Esophagus muscularis mucosa (tissue), 4 donors: ENCODE measurements around the gene STON2. TPM values are rescaled to one million over a fixed set of nuclear protein-coding genes. Genes with fewer than 3 reads are reported as not detected.

Experiments
- DNase-seq: peaks from one replicate; pipeline ENCODE4 v3.0.0-alpha.2; 2017; ENCODE audit errors: extremely low spot score
- H3K27ac ChIP-seq, 4 donors: fragments of 200-600 bp; sonication (generic); replicated peaks in 1 of 4; 1 replicate in 3 of 4; 2 replicates in 1 of 4; pipeline ENCODE4 v1.5.1; 2016 to 2019; ENCODE audit warnings: mild to moderate bottlenecking in 1 of 4
- H3K27me3 ChIP-seq, 4 donors: fragments of 200-600 bp; sonication (generic); one replicate each; pipeline versions ENCODE4 v1.5.1 to v1.6.0; 2016 to 2019
- H3K36me3 ChIP-seq, 4 donors: fragments of 200-600 bp; sonication (generic); one replicate each; pipeline ENCODE4 v1.5.1; 2016 to 2019
- H3K4me1 ChIP-seq, 4 donors: fragments of 200-600 bp; sonication (generic); one replicate each; pipeline ENCODE4 v1.5.1; 2016 to 2019
- H3K4me3 ChIP-seq, 4 donors: fragments of 200-600 bp; sonication (generic); 1 replicate in 2 of 4; 2 replicates in 2 of 4; pipeline ENCODE4 v1.5.1; 2016 to 2019; ENCODE audit warnings: mild to moderate bottlenecking in 4 of 4, moderate library complexity in 1 of 4
- H3K9me3 ChIP-seq, 4 donors: fragments of 200-600 bp; sonication (generic); 1 replicate in 3 of 4; 2 replicates in 1 of 4; pipeline ENCODE4 v1.5.1; 2016 to 2019
- EP300 ChIP-seq: sonication (generic); formaldehyde crosslinking; IDR thresholded peaks from one replicate; pipeline ENCODE4 v1.6.1; 2017; ENCODE audit warnings: antibody characterized with exemption
- POLR2A ChIP-seq: fragments of 450-650 bp; IDR thresholded peaks from one replicate; pipeline ENCODE4 v1.6.1; 2017; ENCODE audit warnings: antibody characterized with exemption, moderate library complexity, mild to moderate bottlenecking, low read depth
- POLR2AphosphoS5 ChIP-seq, 2 donors: sonication (generic); formaldehyde crosslinking; IDR thresholded peaks; one replicate each; pipeline ENCODE4 v1.6.1; 2017; ENCODE audit warnings: antibody characterized with exemption in 2 of 2
- WGBS: methylation state at CpG from one replicate; pipeline ENCODE4 v1.1.5; 2018; 5-methylcytosine and 5-hydroxymethylcytosine counted together
- intact Hi-C: fragments of 100-400 bp; cut with DNase I; formaldehyde crosslinking; loops from one replicate; pipeline ENCODE4 v1.15.1; 2023
- total RNA-seq, 4 donors: library from RNA; depleted of rRNA; stranded (reverse); fragments of >200 nt; gene quantifications; one replicate each; pipeline versions ENCODE4 v1.1.0 to v1.2.1, GENCODE V29; 2016
- TF ChIP-seq, protein P1 (sequence below), 3 experiments: fragments of 200-600 bp in 2 of 3; fragments of 450-650 bp in 1 of 3; sonication (generic) in 2 of 3; IDR thresholded peaks; one replicate each; pipeline ENCODE4 v1.5.1; 2017 to 2019; ENCODE audit warnings: antibody characterized with exemption in 3 of 3, mild to moderate bottlenecking in 2 of 3, moderate library complexity in 1 of 3

The STON2 gene
- total RNA-seq, 4 donors from 2014 or later: 7.6 to 9.6 (median 8.8) TPM

DNA sequence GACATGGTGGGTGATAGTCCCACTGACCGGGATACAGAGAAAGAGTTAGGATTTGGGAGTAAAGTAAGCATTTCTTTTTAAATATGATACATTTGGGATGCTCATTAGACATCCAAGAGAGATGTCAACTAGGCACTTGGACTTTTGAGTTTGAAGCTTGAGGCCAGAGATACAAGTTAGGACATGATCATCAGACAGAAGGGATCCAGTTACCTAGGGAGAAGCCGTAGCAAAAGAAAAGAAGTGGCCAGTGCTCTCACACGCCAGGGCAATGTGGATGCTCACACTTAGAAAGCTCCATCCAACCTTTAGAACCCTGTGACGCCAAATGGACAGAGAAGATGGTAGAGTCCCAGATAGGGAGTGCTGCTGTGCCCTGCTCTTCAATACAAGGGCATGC, 14.0 kb upstream of the STON2 start:
- TF ChIP-seq, protein P1, sequence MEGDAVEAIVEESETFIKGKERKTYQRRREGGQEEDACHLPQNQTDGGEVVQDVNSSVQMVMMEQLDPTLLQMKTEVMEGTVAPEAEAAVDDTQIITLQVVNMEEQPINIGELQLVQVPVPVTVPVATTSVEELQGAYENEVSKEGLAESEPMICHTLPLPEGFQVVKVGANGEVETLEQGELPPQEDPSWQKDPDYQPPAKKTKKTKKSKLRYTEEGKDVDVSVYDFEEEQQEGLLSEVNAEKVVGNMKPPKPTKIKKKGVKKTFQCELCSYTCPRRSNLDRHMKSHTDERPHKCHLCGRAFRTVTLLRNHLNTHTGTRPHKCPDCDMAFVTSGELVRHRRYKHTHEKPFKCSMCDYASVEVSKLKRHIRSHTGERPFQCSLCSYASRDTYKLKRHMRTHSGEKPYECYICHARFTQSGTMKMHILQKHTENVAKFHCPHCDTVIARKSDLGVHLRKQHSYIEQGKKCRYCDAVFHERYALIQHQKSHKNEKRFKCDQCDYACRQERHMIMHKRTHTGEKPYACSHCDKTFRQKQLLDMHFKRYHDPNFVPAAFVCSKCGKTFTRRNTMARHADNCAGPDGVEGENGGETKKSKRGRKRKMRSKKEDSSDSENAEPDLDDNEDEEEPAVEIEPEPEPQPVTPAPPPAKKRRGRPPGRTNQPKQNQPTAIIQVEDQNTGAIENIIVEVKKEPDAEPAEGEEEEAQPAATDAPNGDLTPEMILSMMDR (IDR thresholded peaks at IDR 0.05): no peak
- TF ChIP-seq EP300 (no peak), POLR2AphosphoS5 (IDR thresholded peaks at IDR 0.05) (no peak), POLR2A (no peak)
- H3K4me1 ChIP-seq: no peaks in the 10 kb centered on the region
- no peaks in the 10 kb centered on the region for H3K36me3 ChIP-seq
- H3K4me3 ChIP-seq: no peak overlapping the region
- no peaks in the 10 kb centered on the region for H3K27me3 ChIP-seq
- no peak overlapping the region for H3K27ac ChIP-seq
- whole genome bisulfite sequencing: 83% methylated on average over 4 of the region's 4 CpGs
- no peak for DNase-seq
- H3K9me3 ChIP-seq: no peaks in the 10 kb centered on the region
- intact Hi-C loops: no loop called here

- Histone ChIP-seq H3K36me3 (no peaks in the 10 kb centered on the region), H3K9me3 (no peaks in the 10 kb centered on the region), H3K27ac (no peak overlapping the region), H3K4me1 (no peaks in the 10 kb centered on the region), H3K4me3 (no peak overlapping the region), H3K27me3 (no peaks in the 10 kb centered on the region)
- intact Hi-C loops: no loop called here
- WGBS: 62% methylated on average over 19 of the region's 19 CpGs
- DNase-seq: no peak
- TF ChIP-seq POLR2A (no peak), EP300 (no peak), POLR2AphosphoS5 (IDR thresholded peaks at IDR 0.05) (no peak)
- TF ChIP-seq, protein P1 (IDR thresholded peaks at IDR 0.05): no peak
Observed at GRCh38 chr14:81412779-81413178, 12.7 kb upstream of the STON2 start.

GRCh38 chr14:81408595-81408994, 8.5 kb upstream of the STON2 start:
- Histone ChIP-seq H3K9me3 (peaks cover 0 to 6% (median 0%) of the 10 kb centered on the region in 4 donors), H3K4me1 (no peaks in the 10 kb centered on the region), H3K4me3 (no peak overlapping the region), H3K27ac (no peak overlapping the region), H3K36me3 (no peaks in the 10 kb centered on the region), H3K27me3 (no peaks in the 10 kb centered on the region)
- no peak for DNase-seq
- 73% methylated on average over 1 of the region's 1 CpG for WGBS
- intact Hi-C loops: no loop called here
- TF ChIP-seq POLR2AphosphoS5 (IDR thresholded peaks at IDR 0.05): no peak
- TF ChIP-seq POLR2A: no peak
- TF ChIP-seq, protein P1 (IDR thresholded peaks at IDR 0.05): no peak
- TF ChIP-seq EP300: no peak

DNA sequence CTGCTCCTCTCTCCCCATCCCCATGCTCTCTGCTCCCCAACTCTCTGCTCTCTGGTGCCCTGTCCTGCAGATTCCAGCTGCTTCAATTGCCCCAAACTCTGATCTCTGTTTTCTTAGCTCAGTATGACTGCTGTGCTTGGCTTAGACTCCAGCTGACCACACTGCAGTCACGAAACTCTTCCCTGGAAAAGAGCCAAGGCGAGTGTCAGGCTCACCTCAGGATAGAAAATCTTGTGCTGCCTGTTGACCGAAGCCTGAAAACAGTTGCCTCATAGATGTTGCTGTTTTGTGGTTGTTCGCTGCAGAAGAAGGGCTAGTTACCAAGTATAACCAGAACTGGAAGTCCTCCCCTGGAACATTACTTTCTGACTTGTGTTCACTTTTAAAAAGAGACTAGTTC, 6.7 kb upstream of the STON2 start:
- no peak overlapping the region for H3K27ac ChIP-seq
- 44% methylated on average over 4 of the region's 4 CpGs for WGBS

More for the DNA sequence above, 6.7 kb upstream of the STON2 start:
- no peaks in the 10 kb centered on the region for H3K4me1 ChIP-seq
- no peaks in the 10 kb centered on the region for H3K36me3 ChIP-seq
- H3K9me3 ChIP-seq: peaks cover 0 to 6% (median 0%) of the 10 kb centered on the region in 4 donors
- DNase-seq: no peak
- TF ChIP-seq, protein P1 (IDR thresholded peaks at IDR 0.05): no peak
- TF ChIP-seq POLR2AphosphoS5 (IDR thresholded peaks at IDR 0.05) (no peak), POLR2A (no peak), EP300 (no peak)
- no peaks in the 10 kb centered on the region for H3K27me3 ChIP-seq
- no peak overlapping the region for H3K4me3 ChIP-seq
- intact Hi-C loops: no loop called here
